GM21515 (cell line): ENCODE data around the gene DRC1.

Experiments
- ATAC-seq: cut with Tn5 transposase; IDR thresholded peaks from one replicate; pipeline ENCODE4 v1.9.1; 2021; ENCODE audit not compliant: unreplicated experiment

DRC1 gene

GRCh38 chr2:26396734-26397298 lies 4.9 kb upstream of the DRC1 start:
- no peak for ATAC-seq

- no peak for ATAC-seq
Measured at GRCh38 chr2:26399771-26400376, 1.8 kb upstream of the DRC1 start.

DNA sequence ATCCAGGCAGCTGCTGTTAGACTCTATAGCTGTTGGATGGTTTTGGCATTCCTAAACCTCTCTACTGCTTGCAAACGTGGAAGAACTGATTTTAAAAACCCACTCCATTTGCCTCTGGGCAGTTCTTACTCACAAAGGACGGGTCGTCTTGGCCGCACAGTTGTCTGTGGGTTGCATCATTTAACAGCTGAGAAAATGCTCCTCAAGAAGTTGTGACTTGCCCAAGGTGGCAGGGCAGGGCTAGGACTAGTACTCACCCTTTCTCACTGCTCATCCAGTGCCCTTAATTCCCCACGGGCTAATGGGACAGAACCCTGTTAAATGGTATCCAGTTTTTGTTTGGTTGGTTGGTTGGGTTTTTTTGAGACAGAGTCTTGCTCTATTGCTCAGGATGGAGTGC lies 997 bp upstream of the DRC1 start:
- ATAC-seq: no peak

- ATAC-seq: no peak
Measured at GRCh38 chr2:26407526-26407925, 5.8 kb downstream of the DRC1 start.

- ATAC-seq: no peak
Measured at GRCh38 chr2:26409785-26410184, 8.1 kb downstream of the DRC1 start.

- ATAC-seq: no peak
Measured at GRCh38 chr2:26410764-26411243, 9.1 kb downstream of the DRC1 start.

DNA sequence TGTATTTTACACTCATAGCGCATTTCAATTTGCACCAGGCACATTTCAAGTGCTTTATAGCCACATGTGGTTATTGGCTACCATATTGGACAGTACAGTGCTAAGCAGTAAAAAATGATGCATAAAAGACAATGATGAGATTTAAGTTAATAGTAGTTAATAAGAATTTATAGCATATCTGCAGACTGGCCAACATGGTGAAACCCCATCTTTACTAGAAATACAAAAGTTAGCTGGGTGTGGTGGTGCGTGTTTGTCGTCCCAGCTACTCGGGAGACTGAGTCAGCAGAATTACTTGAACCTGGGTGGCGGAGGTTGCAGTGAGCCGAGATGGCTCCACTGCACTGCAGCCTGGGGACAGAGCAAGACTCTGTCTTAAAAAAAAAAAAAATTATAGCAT lies 9.7 kb downstream of the DRC1 start:
- no peak for ATAC-seq

- no peak for ATAC-seq
Measured at GRCh38 chr2:26412091-26412673, 10.5 kb downstream of the DRC1 start.

DNA sequence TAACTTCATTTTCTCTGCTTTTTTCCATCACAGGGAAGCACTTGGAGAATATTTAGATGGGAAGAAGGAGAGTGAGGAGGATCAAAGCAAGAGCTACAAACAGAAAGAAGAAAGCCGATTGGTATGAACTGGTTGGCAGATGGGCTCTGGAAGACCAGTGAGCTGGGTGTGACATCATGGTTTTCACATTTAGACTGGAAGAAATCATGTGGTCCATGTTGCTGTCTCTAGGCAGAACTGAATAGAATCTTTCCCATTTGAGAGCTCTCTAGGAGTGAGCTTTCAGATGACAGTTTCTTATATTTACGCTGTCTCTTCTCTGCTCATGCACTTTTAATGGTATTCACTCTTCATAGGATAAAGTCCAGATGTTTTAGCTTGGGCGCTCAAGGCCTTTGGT lies 12.6 kb downstream of the DRC1 start:
- ATAC-seq: no peak

- no peak for ATAC-seq
Measured at GRCh38 chr2:26421961-26422360, 20.2 kb downstream of the DRC1 start.

DNA sequence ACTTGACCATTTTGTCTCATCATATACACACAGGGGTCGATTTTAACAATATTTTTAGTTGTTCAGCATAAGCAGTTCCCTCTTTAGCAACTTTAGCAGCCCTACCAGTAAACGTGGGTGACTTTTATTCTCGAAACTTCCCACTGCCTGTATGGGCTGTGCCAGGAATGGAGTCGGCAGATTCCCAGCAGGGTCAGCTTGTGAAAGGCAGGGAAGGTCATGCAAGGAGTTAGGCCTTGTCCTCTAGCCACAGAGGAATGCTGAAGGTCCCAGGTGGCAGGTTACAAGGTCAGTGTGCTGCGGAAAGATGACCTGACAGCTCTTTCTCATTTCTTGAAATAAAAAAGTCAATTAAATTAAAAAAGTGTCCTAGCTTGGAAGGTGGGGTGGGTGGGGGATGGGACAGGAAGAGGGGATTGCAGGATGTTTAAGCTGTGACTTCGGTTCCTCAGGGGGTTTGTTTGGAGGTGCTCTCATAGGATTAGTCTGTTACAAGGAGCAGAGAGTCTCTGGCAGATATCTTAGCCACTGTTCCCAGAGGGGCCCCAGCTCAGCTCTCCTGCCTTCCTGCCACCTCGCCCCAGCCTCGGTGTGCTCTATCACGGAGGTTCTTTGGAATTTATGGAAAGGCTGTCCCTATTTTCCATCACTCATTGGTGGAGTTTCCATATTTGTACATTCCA lies 21.4 kb downstream of the DRC1 start:
- ATAC-seq: no peak

- ATAC-seq: no peak
Measured at GRCh38 chr2:26423750-26424149, 22.0 kb downstream of the DRC1 start.

DNA sequence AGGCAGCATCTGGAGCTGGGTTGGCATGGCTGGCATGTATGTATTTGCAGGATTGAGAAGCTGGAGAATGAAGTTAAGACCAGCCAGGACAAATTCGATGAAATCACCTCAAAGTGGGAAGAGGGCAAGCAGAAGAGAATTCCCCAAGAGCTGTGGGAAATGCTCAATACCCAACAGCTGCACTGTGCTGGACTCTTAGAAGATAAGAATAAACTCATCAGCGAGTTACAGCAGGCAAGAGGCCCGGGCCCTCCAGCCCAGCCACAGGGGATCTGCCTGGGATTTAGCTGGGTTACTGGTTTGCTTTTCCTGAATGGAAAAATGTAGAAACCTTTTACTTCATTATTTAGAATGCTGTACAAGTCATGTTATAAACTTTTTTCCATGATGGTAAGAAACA lies 22.5 kb downstream of the DRC1 start:
- ATAC-seq: no peak

GRCh38 chr2:26428846-26429245 lies 27.1 kb downstream of the DRC1 start:
- ATAC-seq: no peak

DNA sequence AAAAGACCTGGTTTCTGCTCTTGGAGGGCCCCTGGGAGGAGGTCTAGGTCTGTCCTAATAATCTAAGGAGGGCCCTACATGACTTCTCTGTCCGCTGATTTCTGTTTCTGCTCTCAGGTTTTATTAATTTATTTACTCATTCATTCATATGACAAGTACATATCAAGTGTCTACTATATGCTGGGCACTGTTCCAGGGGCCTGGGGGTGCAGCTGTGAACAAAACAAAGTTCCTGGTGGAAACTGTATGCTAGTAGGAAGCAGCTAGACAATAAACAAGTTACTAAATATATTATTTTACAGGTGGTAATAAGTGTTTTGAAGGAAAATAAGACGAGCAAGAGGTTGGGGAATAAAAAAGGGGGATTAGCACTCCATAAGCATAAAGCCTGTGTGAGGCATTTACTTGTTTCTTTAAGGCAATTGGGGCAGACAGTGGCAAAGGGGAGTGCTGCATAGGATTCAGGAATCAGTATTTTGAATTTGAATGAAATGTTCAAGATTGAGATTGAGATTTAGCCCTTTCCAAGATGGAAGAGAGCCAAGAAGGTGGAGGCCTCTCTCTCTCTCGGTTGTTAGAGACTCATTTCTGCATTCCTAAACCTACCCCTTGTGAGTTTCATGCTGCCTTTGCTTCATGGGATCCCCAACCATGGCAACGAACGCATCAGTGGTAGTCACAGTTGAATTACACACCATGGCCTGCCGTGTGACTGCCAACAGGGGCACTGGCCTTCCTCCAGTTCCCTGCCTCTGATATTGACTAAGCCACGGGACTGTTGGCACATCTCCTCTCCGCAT lies 28.3 kb downstream of the DRC1 start:
- no peak for ATAC-seq

DNA sequence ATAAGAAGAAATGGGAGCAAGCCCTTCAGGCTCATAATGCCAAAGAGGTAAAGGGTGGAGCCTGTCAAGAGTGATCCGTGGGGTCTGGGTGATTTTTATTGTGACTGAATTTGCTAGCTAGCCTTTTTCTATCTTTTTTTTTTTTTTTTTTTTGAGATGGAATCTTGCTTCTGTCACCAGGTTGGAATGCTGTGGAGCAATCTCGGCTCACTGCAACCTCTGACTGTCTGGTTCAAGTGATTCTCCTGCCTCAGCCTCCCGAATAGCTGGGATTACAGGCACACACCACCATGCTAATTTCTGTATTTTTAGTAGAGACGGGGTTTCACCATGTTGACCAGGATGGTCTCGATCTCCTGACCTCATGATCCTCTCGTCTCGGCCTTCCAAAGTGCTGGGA lies 29.1 kb downstream of the DRC1 start:
- no peak for ATAC-seq

DNA sequence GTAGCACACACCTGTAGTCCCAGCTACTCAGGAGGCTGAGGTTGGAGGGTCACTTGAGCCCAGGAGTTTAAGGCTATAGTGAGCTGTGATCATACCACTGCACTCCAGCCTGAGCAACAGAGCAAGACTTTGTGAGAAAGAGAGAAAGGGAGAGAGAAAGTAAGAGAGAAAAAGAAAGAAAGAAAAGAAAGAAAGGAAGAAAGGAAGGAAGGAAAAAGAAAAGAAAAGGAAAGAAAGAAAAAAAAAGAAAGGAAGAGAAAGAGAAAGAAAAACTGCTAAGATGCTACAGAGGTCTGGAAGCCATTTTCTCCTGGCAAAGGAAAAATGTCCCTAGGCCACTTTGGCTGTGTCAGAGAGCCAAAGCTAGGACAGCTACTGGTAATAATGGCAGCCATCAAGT lies 30.6 kb downstream of the DRC1 start:
- ATAC-seq: no peak

DNA sequence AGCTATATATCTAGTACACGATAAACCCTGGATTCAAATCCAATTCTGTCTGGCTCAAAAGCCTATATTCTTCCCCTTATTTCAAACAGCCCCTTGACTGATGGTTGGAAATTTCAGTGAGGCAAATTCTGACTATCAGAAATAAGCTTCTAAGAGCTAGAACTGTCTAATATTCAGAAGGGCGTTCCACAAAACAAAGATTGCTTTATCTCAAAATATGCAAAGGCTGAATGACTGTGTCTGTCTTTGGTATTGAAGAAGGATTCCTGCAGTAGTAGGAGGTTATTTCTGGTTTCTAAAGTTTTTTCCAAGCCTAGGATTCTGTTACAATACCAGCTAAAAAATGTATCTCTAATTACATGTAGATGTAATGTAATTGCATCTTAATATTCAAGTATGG lies 31.1 kb downstream of the DRC1 start:
- ATAC-seq: no peak

DNA sequence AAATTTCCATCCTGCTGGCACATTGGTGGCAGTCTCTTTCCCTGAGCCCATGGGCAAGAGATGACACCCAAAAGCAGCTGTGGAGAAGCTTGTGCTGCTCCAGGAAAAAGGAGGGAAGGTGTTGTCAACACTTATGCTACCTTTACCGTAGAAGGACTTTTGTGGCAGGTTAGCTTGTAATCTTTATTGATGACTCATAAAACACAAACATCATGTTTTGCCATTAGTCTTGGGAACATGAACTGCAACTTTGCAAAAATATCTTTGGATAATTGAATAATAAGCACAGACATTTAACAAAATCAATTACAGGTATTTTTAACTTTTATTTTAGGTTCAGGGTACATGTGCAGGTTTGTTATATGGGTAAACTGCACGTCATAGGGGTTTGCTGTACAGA lies 33.4 kb downstream of the DRC1 start:
- ATAC-seq: no peak

DNA sequence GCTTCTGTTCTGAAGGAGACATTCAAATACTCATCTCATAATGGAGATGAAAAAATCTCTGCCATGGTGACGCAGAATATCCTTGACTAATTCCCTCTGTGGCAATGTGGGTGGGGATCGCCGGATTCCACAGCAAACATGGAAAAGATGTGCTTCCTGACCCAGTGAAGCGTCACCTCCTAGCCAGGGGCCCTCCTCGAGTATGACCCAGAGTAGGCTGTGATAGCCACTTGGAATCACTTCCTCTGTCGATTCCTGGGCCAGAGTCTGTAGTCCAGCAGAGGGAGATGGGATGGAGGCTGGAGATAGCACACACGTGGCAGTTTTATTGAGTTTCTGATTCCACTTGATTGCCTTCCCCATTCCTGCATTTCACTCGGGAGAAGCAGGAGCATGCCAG lies 36.8 kb downstream of the DRC1 start:
- ATAC-seq: no peak

GRCh38 chr2:26438926-26439325 lies 37.2 kb downstream of the DRC1 start:
- ATAC-seq: no peak
